OCI-LY3 (cell line): ENCODE data around the gene MCU.

ENCODE experiments used
- H2AFZ ChIP-seq: fragments of 200-600, 300-600 bp; shearing (Covaris generic); 2 replicates; pipeline ENCODE4 v1.6.0; 2014; ENCODE audit warnings: antibody characterized with exemption, low read depth, low read length
- H3K27ac ChIP-seq: fragments of 200-600, 300-600 bp; sonication (generic); 2 replicates; pipeline ENCODE4 v1.5.1; 2014; ENCODE audit warnings: mild to moderate bottlenecking, low read length, moderate library complexity, mixed read lengths
- H3K27me3 ChIP-seq: fragments of 200-600, 300-600 bp; sonication (generic); 2 replicates; pipeline ENCODE4 v1.6.1; 2014; ENCODE audit warnings: low read depth, low read length, mixed read lengths
- H3K36me3 ChIP-seq: fragments of 200-600, 300-600 bp; sonication (generic); replicated peaks from 2 replicates; pipeline ENCODE3; 2014; ENCODE audit warnings: low read depth, low read length, mixed read lengths
- H3K4me1 ChIP-seq: fragments of 300-600, 200-600 bp; sonication (generic); 2 replicates; pipeline ENCODE4 v1.6.1; 2014; ENCODE audit warnings: low read length, mixed read lengths
- H3K4me2 ChIP-seq: fragments of 200-600, 300-600 bp; sonication (generic); 2 replicates; pipeline ENCODE4 v1.6.1; 2014; ENCODE audit warnings: low read length, mixed read lengths
- H3K4me3 ChIP-seq: fragments of 300-600, 200-600 bp; sonication (generic); 2 replicates; pipeline ENCODE4 v1.5.1; 2014; ENCODE audit warnings: antibody characterized with exemption, mild to moderate bottlenecking, low read length, moderate library complexity
- H3K79me2 ChIP-seq: fragments of 300-600, 200-600 bp; shearing (Covaris generic); 2 replicates; pipeline ENCODE4 v1.6.1; 2014; ENCODE audit warnings: mild to moderate bottlenecking, low read length, mixed read lengths
- H3K9ac ChIP-seq: fragments of 300-600, 200-600 bp; shearing (Covaris generic); 2 replicates; pipeline ENCODE4 v1.6.0; 2014; ENCODE audit warnings: mild to moderate bottlenecking, low read length, moderate library complexity
- H3K9me3 ChIP-seq: fragments of 200-600, 300-600 bp; shearing (Covaris generic); 2 replicates; pipeline ENCODE4 v1.6.1; 2014; ENCODE audit warnings: low read length, mixed read lengths; ENCODE audit not compliant: insufficient read depth
- H4K20me1 ChIP-seq: fragments of 200-600, 300-600 bp; sonication (generic); 2 replicates; pipeline ENCODE4 v1.6.1; 2016; ENCODE audit warnings: low read length, mixed read lengths; ENCODE audit not compliant: insufficient read depth
- EZH2phosphoT487 ChIP-seq: fragments of 200-600 bp; shearing (Covaris generic); IDR thresholded peaks from 2 replicates; pipeline ENCODE4 v1.6.1; 2018; ENCODE audit warnings: antibody characterized with exemption, mixed run types, low read depth
- TF ChIP-seq, protein P1 (sequence below): fragments of 200-600, 300-600 bp; sonication (generic); IDR thresholded peaks from 2 replicates; pipeline ENCODE4 v1.5.1; 2014; ENCODE audit warnings: antibody characterized with exemption, low read length, low read depth

Gene MCU

DNA sequence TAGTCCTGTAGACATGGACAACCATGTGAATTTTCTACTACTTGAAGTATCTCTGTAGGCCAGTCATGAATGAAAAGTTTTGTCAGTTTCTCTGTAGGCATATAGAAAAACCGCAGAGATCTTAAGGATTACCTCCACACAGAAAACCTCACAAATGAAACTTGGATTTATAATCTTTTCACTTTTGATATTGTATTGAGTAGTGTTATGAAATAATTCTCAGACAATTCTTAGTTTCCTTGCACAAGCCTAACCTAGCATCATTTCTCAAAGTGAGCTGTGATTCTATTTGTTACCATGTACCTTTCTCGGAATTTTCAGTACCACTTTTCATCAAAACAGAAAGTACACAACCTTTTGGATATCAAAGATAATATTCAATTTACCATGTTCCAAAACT is 150.2 kb downstream of the MCU start:
- H3K9ac ChIP-seq = no peak overlapping the region
- no peaks in the 10 kb centered on the region for H3K36me3 ChIP-seq
- no peaks in the 10 kb centered on the region for H3K27me3 ChIP-seq
- TF ChIP-seq, protein P1, sequence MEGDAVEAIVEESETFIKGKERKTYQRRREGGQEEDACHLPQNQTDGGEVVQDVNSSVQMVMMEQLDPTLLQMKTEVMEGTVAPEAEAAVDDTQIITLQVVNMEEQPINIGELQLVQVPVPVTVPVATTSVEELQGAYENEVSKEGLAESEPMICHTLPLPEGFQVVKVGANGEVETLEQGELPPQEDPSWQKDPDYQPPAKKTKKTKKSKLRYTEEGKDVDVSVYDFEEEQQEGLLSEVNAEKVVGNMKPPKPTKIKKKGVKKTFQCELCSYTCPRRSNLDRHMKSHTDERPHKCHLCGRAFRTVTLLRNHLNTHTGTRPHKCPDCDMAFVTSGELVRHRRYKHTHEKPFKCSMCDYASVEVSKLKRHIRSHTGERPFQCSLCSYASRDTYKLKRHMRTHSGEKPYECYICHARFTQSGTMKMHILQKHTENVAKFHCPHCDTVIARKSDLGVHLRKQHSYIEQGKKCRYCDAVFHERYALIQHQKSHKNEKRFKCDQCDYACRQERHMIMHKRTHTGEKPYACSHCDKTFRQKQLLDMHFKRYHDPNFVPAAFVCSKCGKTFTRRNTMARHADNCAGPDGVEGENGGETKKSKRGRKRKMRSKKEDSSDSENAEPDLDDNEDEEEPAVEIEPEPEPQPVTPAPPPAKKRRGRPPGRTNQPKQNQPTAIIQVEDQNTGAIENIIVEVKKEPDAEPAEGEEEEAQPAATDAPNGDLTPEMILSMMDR = no peak
- no peak for TF ChIP-seq EZH2phosphoT487
- H3K9me3 ChIP-seq = no peaks in the 10 kb centered on the region
- no peak overlapping the region for H3K4me2 ChIP-seq
- no peak overlapping the region for H3K4me3 ChIP-seq
- no peak overlapping the region for H2AFZ ChIP-seq
- no peak overlapping the region for H3K27ac ChIP-seq
- no peaks in the 10 kb centered on the region for H3K4me1 ChIP-seq
- no peaks in the 10 kb centered on the region for H3K79me2 ChIP-seq
- no peaks in the 10 kb centered on the region for H4K20me1 ChIP-seq

- Histone ChIP-seq H3K79me2 (no peaks in the 10 kb centered on the region), H3K9ac (no peak overlapping the region), H3K9me3 (no peaks in the 10 kb centered on the region), H2AFZ (no peak overlapping the region), H3K4me3 (no peak overlapping the region), H3K36me3 (no peaks in the 10 kb centered on the region), H3K4me2 (no peak overlapping the region), H3K27me3 (no peaks in the 10 kb centered on the region), H3K4me1 (no peaks in the 10 kb centered on the region), H4K20me1 (no peaks in the 10 kb centered on the region), H3K27ac (no peak overlapping the region)
- no peak for TF ChIP-seq EZH2phosphoT487
- TF ChIP-seq, protein P1 = no peak
Measured at GRCh38 chr10:72846238-72846637, 154.3 kb downstream of the MCU start.

DNA sequence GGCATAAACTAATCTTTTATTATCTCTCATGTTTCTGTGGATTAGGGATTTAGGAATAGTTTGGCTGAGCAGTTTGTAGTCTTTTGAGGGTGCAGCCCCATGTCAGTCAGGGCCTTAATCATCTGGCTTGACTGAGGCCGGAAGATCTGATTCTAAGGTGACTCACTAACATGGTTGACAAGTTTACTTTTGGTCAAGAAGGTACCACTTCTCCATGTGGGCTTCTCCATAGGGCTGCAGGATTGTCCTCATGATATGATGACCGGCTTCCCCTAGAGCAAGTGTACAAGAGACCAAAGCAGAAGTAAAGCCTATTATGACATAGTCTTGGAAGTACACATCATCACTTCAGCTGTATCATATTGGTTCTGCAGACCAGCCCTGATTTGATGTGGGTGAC is 155.7 kb downstream of the MCU start:
- Histone ChIP-seq H3K27ac (no peak overlapping the region), H4K20me1 (no peaks in the 10 kb centered on the region), H3K9ac (no peak overlapping the region), H3K9me3 (no peaks in the 10 kb centered on the region), H3K36me3 (no peaks in the 10 kb centered on the region), H3K79me2 (no peaks in the 10 kb centered on the region), H3K4me2 (no peak overlapping the region), H3K4me1 (no peaks in the 10 kb centered on the region), H3K27me3 (no peaks in the 10 kb centered on the region), H2AFZ (no peak overlapping the region), H3K4me3 (no peak overlapping the region)
- TF ChIP-seq EZH2phosphoT487 = no peak
- TF ChIP-seq, protein P1 = no peak

DNA sequence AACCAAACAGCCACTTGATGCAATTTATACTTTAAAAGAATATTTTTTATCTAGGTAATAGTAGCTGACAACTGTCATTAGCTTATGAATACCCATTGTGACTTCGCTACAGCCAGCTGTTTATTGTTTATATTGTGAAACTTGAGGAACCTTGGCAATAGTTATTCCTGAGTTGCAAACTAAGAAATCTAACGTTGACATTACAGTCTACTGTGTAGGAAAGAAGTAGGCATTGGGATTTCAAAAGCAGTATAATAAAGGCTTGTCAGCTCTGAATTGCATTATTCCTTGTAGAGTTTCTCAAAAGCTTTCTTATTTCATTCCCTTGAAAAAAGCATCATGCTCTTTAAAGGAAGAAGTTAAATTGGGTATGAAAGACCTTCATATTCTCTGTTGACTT is 158.9 kb downstream of the MCU start:
- no peaks in the 10 kb centered on the region for H3K79me2 ChIP-seq
- H3K9ac ChIP-seq = no peak overlapping the region
- H2AFZ ChIP-seq = no peak overlapping the region
- no peak overlapping the region for H3K27ac ChIP-seq
- no peak overlapping the region for H3K4me3 ChIP-seq
- H3K9me3 ChIP-seq = no peaks in the 10 kb centered on the region
- H3K4me1 ChIP-seq = no peaks in the 10 kb centered on the region
- no peak for TF ChIP-seq EZH2phosphoT487
- TF ChIP-seq, protein P1 = no peak
- H3K4me2 ChIP-seq = no peak overlapping the region
- no peaks in the 10 kb centered on the region for H3K27me3 ChIP-seq
- no peaks in the 10 kb centered on the region for H3K36me3 ChIP-seq
- no peaks in the 10 kb centered on the region for H4K20me1 ChIP-seq
